ENCODE results near the gene SCUBE1.

The SCUBE1 gene

DNA sequence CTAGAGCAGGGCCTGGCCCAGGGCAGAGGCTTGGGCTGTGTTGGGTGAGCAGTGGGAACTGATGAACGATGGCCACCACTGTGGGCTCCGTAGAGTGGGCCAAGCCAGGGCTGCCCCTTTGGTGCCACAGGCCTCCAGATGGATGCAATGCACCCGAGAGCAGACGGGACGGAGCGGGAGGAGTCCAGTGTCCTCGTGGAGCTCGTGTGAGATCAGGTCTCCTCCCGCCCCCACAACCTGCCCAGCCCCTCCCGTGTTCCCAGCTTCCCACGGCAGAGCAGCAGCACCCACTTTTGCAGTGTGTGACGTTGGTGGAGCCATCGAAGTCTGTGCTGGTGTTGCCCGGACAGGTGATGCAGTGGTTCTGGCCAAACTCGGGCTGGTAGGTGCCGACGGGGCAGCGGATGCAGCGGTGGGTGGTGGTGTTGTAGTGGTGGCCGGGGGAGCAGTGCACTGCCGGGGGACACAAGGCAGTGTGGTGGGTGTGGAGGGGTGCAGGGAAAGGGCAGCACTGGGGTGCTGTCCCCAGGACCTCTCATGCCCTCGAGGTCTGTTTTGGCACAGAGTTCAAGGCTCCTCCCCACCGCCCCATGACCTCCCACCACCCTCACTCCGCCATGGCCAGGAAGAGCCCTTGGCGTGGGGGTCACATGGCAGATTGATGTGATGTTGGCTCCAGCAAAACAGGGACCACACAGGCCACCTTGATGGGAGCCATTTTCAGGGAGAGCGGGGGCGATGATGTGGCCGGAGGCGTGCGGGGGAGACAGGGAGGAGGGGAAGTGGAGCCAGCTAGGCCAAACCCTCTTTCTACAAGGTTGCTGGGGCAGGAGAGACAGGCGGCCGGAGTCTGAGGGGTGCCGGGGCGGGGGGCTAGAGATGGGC is 132.3 kb downstream of the SCUBE1 start:
- no peak for DNase-seq

DNA sequence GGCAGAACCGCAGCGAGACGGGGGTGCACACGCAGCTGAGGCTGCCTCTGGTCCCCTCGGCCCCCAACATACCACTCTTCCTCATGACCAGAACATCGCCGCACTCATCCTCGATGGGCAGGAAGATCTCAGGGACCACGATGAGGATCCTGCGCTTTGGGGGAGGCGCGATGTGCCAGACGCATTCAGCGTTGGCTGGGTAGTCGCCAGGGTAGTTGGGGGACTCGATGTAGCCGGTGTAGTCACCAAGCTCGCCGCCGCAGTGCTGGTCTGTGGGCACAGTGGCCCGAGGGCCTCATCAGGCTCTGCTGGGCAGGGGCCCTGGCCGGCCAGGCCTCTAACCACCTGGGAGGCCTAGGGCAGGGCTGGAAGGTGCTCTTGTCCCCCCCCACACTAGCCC is 133.2 kb downstream of the SCUBE1 start:
- DNase-seq, result no peak

DNA sequence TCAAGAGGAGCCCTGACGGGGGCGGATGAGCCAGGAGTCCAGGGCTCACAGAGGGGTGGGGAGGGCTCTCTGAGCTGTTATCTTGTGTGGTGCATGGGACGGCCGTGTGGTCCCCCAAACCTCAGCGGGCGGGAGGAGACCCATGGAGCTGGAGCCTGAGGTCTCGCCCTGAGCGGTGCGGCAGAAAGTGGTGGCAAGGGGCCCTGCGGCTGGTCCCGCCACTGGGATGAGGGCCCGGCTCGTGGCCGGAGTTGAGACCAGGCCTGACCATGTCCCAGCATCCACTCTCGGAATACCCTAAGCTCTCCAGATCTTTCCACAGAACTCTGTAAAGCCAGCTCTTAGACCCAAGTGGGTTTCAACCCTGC is 133.7 kb downstream of the SCUBE1 start:
- no peak for DNase-seq

DNA sequence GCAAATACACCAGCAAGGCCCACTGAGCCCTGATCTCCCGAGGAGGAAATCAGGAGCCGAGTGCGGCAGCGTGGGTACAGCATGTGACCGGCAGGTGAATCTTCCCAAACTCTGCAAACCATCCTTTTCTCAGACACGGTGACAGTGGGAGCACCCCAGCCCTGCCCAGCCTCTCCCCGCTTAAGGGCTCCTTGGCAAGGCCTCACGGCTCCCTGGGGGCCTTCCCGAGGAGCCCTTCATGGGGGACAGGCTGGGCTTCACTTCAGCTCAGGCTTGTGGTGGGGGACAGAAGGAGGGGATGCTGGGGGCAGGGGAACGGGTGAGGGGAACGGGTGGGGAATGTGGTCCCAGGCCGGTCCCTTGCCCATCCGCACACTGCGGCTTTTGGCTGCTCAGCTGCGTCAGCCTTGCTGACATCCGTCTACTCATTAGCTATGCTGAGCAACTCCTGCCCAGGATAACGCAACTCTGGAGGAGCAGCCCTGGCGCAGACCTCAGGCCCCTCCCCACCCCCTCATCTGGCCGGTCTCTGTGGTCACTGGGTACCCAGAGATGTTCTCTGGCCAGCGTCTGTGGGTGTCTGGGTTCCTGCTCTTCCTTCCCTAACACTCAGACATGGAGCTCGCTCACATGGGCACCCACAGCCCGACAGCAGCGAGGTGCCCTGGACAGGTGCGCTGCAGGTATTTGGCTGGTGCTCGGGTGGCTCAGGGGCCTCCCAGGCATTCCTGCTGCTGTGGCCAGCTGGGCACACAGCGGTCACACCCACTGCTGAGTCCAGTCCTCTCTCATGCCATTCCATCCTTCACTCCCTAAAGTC is 134.3 kb downstream of the SCUBE1 start:
- no peak for DNase-seq

DNA sequence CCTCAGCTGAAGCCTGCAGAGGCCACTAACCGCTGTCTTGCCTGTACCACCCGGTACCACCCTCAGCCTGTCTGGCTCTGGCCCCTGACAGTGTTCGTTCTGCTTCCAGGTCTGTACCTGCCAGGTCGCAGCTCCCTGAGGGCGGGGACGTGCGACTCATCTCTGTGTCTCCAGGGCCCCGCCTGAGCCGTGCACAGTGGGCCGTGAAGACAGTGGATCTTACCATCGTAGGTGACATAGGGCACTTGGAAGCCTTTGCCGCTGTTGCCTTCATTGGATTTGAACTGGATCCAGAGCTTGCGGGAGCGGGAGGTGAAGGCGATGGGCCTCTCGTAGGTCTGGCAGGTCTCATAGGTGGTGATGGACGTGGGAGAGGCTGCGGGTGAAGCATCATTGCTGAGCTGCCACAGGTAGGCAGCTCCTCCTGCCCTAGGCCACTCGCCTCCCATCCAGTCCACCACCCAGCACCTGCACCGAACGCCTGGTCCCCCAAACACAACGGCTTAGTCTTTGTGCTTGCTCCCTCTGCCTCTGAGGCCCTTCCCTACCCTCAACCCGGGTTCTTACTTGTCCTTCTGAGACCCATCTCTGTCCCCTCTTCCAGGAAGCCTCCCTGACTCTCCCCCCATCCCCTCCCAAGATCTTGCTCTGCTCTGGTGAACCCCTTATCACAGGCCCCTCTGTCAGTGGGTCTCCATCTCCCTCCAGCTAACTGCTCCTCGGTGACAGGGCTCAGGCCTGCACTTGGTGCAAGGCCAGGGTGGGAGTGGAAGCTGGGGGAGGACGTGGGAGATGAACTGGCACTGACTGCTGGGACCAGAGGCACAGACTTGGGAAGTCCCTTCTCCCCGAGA is 135.1 kb downstream of the SCUBE1 start:
- DNase-seq, result no peak

DNA sequence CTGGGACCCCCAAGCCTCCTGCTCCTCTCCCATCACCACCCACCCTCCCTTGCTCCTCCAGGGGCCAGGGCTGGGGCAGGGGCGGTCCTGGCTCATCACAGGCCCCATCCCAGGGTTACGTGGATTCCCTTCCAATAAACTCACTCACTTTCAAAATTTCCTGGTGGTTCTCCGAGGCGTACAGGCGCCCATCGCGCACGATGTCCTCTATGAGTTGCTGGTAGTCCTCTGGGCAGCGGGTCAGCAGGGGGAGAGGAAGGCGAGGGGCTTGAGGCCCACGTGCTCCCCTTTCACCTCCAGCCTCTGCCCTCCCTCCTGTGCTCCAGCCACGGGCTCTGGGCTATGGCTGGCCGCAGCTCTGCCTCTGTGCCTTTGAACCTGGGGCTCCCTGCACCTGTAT is 135.8 kb downstream of the SCUBE1 start:
- DNase-seq, result no peak

DNA sequence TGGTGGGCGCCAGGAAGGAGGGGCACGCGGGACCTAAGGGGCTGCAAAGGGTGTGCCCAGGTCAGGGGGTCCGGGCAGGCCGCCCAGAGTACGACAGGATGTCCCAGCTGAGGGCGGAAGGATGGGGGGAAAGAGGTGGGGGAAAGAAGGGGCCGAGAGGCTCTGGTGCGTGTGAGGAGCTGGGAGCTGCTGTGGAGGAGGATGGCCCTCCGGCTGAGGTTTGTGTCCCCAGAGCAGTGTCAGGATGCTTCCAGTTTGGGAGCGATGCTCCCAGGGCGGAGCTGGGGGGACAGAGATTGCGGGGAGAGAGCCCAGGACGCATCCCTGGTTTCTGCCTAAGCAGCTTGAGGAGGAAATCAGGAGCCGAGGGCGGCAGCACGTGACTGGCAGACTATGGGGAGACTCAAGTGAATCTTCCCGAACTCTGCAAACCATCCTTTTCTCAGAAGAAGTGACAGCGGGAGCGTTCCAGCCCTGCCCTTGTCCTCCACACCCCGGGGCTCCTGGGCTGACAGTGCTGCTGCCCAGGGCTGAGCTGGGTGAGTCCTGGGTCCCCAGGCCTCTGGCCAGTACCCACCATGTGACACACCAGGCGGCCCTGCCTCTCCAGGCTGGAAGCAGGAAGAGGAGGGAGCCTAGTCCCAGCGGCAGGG is 136.5 kb downstream of the SCUBE1 start:
- no peak for DNase-seq

DNA sequence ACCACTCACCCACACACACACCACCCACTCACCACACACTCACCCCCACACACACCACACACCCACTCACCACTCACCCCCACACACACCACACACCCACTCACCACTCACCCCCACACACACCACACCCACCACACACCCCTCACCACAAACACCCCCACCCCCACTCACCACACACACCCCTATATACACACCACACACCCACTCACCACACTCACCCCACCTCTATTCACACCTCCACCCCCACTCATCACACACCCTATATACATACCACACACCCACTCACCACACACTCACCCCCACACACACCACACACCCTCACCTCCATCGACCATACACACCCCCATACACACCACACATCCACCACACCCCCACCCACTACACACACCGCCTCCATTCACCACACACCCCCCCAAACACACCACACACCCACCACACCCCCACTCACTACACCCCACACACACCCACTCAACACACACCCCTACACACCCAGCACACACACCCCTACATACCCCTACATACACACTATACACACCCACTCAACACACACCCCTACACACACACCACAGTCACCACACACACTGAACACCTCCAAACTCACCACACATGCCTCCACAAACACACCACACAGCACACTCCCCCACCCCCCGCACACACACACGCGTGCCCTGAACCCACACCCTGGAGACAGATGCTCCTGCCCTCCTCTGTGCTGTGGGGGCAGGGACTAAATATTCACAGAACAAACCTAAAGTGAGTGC is 137.2 kb downstream of the SCUBE1 start:
- DNase-seq, result no peak

DNA sequence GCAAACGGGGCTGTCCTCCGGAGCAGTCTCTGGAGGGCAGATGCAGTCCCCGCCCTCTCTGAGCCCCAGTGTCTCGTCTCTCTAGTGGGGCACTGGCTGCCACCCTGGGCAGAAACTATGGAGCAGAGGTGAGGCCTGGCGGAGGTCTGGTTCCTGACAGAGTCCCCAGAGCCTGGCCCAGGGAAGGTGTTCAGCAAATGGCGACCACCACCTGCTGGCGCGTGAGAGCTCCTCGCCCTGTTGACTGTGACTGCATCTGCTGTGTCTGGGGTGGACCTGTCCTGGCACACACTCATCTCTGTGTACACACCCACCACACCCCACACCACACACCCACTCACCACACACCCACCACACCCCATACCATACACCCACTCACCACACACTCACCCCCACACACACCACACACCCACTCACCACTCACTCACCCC is 137.9 kb downstream of the SCUBE1 start:
- no peak for DNase-seq

DNA sequence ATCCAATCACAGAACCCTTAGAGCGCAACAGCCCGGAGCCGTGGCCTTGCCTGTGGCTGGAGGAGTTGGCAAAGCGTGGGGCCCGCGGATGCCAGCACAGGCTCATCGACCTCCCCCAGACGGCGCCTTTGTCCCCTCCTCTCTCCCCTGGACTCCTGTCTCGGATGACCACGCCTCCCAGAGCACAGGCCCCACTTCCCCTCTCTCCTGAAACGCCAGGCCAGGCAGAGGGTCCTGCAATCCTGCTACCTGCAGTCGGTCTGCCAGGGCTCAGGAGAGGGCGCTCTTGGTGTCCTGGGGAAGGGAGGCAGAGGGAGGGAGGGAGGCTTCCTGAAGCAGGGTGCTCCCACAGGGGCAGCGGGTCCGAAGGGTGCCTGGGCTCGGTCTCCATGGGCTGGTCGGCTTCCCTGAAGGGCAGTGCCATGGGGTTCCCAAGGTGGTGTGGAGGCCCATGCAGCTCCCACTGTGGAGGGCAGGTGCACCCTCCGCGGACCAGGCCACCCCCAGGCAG is 139.6 kb downstream of the SCUBE1 start:
- no peak for DNase-seq

DNA sequence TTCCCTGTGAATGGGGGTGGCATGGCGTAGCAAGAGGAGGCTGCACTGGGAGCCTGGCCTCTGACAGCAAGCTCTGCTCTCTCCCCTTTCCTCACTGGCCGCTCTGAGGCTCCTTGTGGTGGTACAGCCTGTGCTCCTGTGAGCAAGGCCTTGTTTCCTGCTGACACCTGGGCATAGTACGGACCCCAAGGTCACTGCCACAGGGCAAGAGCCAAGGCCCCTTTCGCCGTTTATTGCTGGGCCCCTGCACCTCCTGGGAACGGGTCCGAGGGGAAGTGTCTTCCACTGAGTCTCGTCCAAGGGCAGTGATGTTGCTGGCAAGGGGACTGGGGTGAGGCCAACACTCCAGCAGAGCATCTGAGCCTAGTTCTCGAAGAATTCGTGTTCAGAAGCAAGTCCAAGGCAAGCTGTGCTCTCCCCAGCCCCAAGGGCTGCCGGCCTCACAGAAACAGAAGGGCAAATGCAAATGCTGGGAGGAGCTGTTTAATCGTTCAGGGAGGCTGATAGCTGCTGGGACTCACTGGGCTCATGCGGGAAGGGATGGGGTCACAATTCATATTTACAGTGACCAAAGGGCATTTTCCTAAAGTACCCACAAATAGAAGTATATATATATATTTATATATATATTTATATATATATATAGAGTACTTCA is 140.3 kb downstream of the SCUBE1 start:
- no peak for DNase-seq

DNA sequence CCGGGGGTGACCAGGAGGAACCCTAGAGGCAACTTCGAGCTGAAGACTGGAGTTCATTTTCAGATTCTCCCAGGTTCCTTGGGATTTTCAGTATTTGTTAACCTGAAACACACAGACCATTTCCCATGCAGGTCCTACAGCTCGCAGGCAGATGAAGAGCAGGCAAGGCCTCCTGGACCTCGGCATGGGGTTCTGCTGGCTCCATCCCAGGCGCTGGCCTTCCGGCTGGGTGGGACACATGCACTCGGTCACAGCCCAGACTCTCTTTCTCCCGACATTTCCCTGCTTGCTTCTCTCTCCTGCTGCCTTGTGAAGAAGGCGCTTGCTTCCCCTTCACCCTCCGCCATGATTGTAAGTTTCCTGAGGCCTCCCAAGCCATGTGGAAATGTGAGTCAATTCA is 140.8 kb downstream of the SCUBE1 start:
- DNase-seq, result no peak

DNA sequence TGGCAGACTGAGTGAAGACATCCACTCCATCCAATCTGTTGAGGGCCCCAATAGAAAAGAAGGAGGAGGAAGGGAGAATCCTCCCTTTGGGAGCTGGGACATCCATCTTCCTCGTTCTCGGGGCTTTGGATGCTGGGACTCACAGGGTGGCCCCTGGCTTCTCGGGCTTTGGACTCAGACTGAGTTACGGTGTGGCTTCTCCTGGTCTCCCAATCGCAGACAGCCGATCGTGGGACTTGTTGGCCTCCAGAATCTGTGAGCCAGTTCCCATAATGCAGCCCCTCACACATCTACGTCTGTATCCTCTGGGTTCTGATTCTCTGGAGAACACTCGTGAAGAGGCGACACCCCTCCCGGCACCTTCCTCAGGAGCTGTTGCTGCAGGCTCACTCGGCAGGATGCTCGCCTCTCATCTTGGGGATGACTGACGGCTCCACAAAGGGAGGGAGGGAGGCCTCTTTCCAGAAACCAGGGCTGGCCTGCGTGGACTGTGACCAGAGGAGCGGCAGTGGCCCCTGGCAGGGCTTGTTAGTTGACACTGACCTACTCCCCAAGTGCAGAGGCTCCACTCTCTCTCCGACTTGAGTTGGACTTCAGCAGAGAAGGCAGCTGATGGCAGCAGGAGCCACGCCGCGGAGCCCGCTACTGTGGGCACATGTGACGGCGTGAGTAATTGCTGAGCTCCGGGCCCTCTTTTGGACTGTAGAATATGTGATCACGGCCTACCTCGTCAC is 141.5 kb downstream of the SCUBE1 start:
- DNase-seq, result no peak

DNA sequence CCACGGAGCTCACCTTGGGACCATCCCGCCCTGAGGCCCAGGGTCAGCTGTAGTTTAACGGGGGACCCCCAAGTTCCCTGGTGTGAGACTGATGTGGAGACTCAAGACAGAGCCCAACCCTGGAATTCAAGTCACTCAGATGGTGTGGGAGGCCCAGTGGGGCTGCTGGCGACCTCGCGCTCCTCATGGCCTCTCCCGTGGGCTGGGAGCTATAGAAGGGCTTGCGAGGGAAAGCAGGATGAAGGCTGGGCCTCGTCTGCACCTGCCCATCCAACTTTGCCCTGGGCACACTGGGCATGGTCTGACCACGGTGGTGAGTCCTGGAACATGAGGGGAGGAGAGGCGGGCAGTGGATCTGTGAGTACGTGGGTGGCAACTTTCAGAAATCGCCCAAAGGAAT is 142.6 kb downstream of the SCUBE1 start:
- DNase-seq, result no peak

DNA sequence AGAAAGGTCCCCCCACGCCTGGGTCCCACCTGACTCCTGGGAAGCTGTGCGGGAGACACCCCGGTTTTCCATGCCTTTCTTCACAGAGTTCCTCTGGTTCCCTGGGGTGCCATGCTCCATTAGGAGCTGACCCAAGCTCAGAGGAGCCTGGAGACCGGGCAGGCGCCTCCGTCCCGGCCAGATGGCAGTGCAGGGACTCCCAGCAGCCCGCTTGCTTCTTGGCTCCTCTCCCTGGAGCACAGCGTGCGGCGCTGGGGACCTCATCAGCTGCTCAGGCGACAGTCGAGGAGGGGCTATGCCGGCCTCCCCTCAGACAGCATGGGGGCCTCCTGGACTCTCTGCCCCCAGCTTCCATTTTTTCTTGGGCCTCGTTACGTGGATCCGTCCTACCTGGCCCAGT is 143.1 kb downstream of the SCUBE1 start:
- DNase-seq, result no peak

DNA sequence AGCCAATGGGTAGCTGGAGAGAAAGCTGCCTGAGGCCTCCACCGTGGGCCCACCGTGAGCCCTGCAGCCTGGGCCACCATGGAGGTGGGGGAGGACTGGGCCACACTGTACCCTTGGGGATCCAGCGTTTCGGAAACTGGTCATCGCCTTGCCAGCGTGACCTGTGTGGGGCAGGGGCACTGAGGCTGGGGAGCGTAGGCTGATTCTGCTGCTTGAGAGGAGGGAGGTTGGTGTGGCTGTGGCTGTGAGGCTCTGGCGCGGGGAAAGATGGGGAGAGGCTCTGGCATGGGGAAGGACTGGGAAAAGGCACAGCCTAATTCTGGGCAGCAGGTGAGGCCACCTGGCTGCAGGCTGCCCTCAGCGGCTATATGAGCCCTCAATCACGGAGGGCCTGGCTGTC is 143.6 kb downstream of the SCUBE1 start:
- DNase-seq, result no peak

DNA sequence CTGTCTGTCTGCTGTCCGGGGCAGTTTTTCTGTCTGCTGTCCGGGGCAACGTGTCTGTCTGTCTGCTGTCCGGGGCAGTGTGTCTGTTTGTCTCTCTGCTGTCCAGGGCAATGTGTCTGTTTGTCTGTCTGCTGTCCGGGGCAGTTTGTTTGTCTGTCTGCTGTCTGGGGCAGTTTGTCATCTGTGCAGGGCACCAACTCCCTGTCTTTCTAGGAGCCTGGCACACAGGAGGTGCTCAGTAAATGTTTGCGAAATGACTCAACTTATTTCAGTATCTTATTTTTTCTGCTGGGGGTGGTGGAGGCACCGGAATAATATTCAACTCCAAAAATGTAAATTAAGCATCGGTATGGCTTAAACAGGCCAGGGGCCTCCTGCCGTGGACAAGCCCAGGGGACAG is 144.2 kb downstream of the SCUBE1 start:
- no peak for DNase-seq

DNA sequence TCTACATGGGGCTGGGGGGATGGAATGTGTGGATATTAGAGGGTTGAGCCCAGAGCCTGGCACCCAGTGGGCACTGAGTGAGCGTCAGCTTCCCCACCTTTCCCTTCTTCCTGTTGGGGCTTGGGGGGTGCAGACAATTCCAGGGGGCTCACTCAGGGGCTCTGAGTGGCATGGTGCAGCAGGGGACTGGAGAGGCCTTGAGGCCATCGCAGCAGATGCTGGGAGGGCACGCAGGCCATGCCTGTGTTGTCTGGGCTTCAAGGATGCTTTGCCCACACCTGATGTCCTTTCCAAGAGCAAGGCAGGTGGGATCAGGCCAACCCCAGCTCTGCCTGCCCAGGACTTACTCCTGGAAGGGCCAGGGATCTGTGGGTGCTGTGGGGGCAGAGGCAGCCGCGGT is 145.0 kb downstream of the SCUBE1 start:
- no peak for DNase-seq

DNA sequence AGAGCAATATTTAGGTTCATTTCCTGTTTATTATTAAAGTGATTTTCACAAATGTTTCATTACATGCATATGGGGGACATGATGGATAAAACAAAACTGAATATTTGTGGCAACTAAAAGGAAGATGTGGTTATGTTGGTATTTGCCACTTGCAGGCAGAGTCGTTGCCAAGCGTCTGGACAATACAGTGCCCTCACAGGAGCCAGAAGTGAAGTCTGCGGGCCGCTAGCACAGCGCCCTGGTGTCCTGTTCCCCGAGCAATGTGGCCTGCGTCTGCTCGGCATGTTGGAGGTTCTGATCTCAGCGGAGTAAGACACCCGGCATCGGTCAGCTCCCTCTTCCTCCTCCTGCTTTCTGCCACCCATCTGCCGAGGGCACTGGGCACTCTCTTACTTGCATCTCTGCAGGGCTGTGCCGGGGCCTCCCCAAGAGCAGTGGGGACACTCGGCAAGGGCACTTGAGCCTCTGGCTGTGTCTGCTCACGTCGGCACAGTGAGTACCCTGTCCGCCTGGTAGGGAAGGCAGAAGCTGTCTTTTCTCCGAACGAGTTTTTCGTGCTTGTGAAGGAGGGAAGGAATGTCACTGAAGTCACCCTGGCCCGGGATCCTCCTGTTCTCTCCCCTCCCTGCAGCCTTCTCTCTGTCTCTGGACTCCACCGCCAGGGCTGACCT is 145.8 kb downstream of the SCUBE1 start:
- DNase-seq, result no peak

DNA sequence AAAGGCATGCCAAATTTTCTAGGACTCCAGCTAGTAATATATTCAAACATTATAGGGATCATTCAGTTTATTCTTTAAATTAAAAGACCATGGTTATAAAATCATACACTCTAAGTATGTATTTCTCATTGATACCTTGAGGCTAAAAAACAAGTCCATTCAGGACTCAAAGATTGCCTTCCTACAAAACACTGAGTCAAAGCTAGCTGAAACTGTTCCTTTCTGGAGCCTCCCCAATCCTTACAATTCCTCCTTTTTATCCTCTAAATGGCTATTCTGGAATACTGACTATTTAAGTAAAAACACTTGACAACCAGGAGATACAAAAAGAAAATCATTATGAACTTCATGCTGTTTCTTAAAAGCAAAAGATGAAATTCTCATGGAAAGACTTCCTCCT is 151.3 kb downstream of the SCUBE1 start:
- no peak for DNase-seq

All from stimulated activated CD4-positive, alpha-beta T cell treated with anti-CD3 and anti-CD28 coated beads, Interleukin-2, amount 100 ng/mL, for 48 hours (primary cell).